ENCODE measurements around the gene EWSR1.
"Not testable (repeated sequence)": the region's sequence is repeated elsewhere in the genome, so short reads cannot be mapped to it uniquely, and the experiment has no call there.

Gene EWSR1

DNA sequence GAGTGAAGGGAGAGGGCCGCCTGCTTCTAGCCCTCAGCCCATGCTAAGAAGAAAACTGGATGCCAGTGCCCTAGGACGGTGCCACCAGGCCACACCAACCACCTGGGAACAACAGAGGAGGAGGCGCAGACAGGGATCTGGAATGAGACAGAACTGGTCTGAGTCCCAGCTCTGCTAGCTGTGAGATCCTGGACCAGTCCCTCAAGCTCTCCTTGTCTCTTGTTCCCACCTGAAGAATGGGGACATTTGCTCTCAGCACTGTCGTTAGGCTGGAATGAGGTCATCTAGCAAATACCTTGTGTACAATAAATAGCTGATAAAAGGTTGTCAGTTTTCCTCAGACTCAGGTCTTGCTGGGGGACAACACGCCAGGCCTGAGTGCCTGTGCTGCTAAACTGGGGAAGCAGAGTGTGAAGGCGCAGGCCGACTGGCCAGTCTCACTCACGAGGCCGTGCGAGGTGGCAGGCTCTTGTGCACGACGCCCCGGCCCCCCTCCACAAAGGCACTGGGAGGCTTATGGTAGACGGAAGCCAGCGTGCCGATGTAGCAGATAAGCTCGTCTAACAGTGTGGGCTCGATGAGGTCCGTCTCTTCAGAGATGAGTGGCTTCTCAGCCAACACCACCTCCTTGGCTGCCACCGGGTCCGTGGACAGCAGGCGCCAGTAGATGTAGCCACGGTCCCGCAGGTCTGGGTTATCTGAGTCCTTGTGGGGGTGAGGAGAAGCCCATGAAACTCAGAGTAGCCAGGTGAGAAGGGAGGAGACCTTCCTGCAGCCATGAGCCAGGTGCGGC, 73.2 kb downstream of the EWSR1 start:
- no peak for DNase-seq

DNA sequence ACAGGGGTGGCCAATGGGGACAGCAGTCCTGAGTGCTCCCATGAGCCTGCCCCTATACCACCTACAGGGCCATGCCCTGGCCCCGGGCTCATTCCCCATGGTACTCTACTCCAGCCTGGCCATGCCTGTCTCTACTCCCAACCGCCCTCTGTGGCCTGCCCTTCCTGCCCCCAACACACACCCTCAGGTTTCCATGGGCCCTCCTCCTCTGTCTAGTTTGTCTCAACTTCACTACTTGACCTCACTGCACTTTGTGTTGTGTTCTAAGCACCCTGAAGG, 73.7 kb downstream of the EWSR1 start:
- DNase-seq = no peak

DNA sequence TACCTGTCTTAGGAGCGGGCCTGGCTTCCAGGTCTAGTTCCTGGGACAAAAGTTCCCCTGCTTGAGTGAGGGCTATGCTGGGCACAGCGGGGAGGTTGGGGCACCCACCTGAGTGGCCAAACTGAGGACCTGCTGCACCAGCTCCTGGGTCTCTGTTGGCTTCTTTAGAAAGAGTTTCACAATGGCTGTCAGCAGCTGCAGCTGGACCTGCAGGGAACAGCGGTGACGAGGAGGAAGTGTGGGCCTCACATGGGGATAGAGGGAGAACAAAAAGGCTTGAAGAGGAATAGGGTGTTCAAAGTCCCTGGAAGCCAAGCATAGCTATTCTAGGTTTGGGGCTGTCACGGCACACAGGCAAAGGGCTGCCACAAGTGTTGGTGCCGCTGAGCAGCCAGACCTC, 74.1 kb downstream of the EWSR1 start:
- no peak for DNase-seq

DNA sequence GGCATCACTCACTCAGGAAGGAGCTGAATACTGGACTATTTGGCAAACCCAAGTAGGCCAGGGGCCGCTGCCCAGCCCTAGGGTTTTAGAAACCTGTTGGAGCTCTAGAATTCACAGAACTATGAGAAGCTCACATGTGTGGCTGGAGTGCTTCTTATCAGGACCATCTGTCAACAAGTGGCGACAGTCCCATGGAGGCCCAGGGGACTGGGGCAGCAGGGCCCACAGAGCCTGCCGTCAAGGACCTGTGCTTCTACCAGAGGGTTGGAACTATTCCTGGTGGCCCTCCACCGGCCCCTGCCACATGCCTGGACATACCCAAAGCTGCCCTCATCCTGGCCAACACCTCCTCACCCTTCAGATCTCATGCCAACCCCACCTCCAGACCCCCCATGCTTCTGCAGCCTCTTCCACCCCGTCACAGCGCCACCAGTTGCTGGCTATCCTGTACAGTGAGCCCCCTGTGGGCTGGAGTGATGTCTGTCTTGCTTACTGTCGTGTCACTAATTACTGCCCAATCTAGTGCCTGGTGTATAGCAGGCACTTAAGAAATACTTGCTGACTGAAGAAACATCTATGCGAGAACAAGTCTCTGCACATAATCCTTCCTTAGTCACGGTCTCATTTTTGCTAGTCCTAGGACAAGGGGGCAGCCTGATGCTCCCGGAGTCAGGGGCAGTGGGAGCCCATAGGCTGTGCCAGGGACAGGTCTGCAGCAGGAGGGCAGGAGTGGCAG, 74.7 kb downstream of the EWSR1 start:
- no peak for DNase-seq

DNA sequence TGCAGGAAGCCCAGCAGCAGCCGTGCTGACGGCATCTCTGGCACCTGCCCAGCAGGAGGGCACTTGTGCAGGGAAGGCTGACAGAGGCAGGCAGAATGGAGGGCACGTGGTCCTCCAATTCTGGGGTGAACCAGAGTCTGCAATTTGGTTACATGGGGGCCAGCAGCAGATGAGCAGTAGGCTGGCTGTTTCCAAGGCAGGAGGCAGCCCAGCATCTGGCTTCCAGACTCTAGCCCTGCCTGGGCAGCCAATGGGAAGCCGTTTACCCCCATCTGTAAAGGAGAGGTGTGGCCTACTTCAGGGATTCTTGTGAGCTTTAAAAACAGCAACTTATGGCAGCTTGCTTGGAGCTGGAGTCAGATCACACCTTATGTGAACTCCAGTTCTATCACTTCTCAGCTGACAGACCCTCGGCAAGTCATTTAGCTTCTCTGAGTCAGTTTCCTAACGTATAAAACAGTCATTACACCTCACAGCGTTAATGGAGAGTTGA, 75.3 kb downstream of the EWSR1 start:
- no peak for DNase-seq

DNA sequence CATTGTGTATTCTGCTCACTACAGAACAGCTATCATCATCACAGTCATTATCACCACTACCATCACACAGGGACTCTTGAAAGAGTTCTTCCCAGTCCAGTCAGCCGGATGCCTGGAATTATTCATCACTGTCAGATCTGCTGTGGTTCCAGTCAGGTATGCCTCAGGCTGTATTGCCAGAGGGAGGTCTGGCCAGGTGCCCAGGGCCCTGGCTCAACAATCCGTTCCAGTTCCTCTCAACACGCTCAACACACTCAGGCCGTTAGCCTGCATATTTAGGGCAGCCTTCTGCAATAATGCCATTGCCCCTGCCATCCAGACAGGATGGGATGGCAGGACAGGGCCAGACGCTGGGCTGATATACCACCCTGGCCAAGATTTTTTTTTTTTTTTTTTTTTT, 76.1 kb downstream of the EWSR1 start:
- DNase-seq = peak; percentile 47

DNA sequence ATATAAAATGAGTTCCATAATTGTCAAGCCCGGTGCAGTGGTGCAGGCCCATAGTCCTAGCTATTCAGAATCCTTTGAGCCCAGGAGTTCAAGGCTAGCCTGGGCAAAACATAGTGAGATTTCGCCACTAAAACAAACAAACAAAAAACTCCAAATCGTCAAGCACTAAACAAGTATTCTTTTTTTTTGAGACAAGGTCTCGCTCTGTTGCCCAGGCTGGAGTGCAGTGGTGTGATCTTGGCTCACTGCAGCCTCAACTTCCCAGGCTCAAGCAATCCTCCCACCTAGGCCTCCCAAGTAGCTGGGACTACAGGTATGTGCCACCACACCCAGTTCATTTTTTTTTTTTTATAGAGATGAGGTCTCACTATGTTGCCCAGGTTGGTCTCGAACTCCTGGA, 76.8 kb downstream of the EWSR1 start:
- not testable (repeated sequence) for DNase-seq

DNA sequence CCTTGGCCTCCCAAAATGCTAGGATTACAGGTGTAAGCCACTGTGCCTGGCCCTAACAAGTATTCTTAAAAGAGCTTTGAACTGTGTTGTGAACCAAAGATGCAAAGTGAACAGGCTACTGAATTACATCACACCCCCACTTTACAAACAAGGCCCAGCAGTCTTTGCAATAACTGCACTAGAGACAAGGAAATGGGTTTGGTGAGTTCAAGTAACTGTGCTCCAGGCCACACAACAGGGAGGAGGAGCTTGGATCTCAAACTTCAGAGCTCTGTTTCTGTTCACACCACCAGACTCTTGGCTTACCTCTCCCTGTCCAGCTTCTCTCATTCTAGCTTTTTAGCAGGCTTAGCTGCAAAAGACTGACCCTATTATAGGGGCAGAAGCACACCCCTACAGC, 77.9 kb downstream of the EWSR1 start:
- no peak for DNase-seq

DNA sequence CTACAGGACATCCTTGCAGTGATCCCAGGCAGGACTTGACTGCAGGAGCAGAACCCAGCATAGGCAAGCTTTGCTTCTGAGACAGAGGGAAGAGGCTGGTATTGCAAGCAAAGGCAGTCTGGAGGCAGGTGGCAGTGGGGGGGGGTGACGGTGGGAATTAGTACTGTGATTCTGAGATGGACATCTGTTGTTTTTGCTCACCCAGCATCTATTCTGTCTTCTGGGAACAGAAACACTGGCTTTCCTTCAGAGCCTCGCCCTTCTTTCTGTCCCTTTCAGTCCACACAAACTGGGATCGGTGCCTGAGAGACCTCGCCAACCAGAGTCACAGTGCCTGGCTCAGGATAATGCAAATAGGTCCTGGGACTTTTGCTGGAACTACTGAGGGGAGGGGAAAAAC, 78.6 kb downstream of the EWSR1 start:
- no peak for DNase-seq

DNA sequence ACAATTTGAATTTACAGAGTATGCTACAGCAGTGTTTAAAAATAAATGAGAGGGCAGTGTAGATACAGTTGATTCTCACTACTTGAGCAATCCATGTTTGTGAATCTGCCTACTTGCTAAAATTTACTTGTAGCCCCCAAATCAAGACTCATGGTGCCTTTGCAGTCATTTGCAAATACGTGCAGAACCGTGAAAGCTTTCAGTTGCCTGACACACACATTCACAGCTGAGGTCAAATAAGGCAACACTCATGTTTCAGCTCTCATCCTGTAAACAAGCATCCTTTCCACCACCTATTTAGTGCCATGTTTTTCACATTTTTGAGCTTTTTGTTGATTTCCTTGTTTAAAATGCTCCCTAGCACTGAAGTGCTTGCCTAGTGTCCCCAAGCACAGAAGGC, 80.0 kb downstream of the EWSR1 start:
- no peak for DNase-seq

DNA sequence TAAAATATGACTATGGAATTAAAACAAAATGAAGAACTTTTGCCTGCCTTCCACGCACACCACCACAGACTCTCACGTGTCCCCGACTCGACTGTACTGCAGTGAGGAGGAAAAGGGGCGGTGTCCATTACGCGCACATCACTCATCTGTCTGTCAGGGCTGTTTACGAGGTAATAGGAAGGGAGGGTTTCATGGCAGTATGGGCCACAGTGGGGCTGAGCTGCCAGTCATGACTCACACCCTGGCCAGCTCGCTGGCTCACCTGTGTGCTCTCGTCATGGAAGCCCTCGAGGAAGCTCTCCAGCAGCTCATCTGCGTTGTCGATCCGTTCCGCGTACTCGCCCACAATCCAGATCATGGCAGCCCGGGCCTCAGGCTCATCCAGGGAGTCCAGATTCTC, 80.9 kb downstream of the EWSR1 start:
- DNase-seq = no peak
